Activated CD8-positive, alpha-beta memory T cell treated with anti-CD3 and anti-CD28 coated beads, Interleukin-2, amount 50 U/mL, for 4 hours (primary cell): ENCODE measurements around the gene DLG2.

Experiments
- DNase-seq: peaks from one replicate; pipeline ENCODE4 v3.0.0-alpha.2; 2020

Gene DLG2

DNA sequence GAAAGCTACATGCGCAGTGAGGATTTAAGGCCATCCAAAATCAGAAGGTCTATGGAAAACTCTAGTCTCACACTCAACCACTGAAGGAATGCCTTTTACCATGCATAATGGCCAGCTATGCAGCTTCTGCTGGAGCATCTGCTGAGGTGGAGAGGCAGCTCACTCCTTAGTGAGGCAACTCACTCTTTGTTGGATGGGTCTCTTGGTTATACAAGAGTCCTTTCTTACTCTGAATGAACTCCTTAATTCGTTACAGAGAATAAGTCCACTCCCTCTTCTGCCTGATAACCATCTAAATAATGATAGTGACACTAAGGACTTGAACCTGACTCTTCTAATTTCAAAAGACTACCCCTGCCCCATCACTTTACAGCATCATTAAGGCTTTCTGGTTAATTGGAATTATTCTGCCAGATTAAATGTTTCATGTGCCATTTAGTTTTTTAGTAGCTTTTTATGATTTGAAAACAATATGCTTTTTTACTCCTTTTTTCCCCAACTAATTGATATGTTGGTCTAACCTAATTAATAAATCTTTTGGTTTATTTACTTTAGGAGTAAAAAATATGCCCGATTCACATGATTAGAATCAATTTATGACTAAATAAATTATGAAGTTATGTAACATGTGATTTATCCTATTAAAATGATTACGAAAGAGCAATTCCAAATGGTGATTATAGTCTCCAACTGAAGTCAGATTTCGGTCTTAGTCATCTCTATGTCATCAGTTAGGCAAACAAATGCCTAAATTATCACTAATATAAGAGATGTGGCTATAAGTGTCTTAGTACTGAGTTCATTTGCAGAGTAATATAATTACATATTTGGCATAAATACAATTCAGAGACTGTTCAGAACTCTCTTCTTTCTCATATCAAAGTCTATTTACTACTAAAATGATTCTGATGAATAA lies 2054.3 kb downstream of the DLG2 start:
- DNase-seq: no peak

DNA sequence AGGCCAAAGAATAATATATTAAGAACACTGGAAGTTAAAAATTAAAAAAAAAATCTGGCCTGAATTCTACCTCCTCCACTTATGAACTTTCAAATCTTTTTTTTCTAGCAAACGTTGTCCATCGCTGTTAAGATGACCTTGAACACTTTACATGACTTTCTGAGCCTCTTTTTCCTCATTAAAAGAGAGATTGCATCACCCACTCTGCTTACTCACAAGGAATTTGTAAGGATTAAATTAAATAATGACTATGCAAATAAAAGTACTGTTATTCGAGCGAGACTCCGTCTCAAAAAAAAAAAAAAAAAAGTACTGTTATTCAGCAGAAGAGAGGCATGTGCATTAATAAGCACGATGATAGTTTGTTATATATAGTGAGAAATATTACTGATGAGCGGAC lies 2055.8 kb downstream of the DLG2 start:
- no peak for DNase-seq

DNA sequence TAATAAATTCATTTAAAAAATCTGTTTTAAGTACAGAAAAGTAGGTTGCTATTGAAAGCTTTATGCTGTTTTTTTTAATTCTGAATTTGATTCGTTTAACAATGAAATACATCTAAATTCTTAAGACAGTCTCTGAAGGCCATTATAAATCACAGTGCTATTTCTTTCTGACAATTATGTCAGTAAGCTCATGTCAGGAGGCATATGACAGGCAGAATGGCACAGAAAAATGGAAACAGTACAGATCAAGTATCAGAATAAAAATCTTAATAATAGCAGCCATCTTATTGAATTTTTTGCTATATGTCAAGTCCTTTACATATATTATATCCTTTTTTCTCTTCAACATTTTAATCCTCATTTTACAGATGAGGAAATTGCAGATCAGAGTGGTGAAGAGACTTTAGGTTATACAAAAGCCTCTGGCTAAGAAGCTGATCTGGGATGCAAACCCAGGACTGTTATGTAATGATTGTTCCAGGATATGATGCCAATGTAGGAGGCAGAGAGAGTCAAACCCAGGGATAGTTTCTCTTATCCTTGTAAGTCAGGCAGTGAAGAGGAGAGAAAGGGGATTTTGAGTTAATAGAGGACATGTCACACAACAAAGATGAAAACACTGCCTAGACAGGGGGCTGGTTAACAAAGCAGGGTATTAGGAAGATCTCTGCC lies 2057.9 kb downstream of the DLG2 start:
- no peak for DNase-seq

- no peak for DNase-seq
Observed at GRCh38 chr11:83568516-83568915, 2058.6 kb downstream of the DLG2 start.

DNA sequence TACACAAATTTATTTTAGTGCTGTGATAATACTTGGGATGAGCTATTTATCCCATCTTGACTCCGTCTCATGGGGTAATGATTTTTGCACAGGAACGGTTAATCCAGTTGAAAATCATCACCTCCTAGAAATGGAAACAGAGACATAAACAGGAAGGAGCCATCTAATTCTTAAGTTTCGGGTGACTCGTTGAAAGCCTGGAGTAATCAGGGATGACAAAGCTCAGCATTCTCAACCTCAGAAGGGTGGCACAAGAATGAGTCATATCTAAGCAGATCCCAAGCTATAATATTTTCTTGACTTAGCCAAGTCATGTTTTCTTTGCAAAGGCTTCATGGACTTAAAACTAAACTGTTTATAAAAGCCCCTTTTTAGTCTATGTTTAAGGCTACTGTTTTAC lies 2060.2 kb downstream of the DLG2 start:
- no peak for DNase-seq

GRCh38 chr11:83564870-83565269 lies 2062.3 kb downstream of the DLG2 start:
- no peak for DNase-seq

DNA sequence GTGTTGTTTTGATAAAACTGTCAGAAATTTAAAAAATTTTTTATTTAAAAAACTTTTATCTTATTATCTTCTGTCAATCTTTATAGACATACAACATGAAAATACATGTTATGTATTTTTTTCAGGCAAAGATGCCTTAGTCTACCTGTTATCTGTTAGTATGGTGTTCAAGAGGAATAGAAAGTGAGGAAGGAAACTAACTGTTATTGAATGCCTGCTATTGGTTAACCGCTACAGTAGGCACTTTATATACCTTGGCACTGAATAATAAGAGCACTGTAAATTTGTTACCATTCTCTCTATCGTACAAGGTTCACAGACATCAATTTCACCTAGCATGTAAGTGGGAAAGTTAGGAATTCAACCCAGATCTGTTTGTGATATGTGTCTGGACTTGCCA lies 2068.9 kb downstream of the DLG2 start:
- no peak for DNase-seq

GRCh38 chr11:83557653-83558052 lies 2069.5 kb downstream of the DLG2 start:
- DNase-seq: no peak

DNA sequence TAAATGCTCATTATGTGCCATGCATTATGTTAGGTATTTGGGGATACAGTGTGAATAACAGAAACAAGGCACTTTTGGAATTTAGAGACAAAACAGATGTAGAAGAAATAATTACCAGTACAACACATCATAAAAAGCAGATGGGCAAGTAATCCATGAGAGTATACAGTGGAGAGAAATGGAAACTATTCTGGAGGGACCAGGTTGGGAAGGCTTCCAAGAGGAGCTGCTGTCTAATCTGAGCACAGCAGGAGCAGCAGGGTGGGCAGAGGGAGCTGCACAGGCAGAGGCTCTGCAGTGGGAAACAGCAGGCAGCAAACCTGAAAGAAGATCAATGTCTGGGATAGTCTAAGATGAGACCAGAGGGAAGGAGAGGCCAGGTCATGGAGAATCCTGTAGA lies 2072.3 kb downstream of the DLG2 start:
- no peak for DNase-seq

DNA sequence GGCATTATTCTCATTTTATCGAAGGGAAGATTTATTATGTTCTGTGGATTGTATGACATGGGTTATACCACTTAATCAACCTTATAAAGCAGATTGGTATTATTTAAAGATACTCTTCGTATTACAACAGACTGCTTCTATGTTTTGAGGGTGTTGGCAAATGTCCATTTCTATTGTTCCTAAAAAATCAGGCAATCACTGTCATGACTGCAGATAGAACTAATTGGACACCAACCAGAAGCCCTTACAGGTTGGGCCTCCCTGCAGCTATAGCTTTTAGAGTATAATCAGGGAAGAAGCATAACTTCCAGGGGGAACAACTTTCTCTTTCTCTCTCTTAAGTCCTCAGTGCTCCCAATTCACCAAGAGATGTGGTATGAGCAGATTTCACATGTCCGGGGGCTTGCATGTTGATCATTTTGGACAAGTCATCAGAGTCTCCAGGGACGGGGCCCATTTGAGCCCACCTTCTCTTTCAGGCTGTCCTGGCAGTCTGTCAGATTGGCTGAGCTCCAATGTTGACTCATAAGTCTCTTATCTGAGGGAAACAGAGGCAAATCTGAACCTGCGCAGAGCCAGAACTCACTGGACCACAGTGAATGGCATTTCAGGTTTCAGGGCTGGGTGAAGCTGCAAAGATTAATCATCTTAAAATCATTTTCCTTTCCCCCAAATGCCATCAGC lies 2077.0 kb downstream of the DLG2 start:
- no peak for DNase-seq

DNA sequence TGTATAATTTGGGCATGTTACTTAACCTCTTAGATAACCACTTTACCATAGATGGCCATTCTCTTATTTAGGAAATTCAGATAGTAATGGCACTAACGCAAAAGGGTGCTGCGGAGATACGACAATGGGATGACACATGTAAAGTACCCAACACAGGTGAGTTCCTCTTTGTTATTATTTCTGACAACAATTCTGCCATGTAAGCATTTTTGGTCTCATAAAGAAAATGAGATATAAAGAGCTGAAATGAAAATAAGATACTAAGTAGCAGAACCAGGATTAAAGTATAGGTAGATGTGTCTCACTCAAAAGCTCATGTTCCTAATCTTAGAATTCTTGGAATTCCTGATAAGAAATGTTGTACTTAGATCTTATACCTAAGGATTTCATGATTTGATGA lies 2080.8 kb downstream of the DLG2 start:
- DNase-seq: no peak

DNA sequence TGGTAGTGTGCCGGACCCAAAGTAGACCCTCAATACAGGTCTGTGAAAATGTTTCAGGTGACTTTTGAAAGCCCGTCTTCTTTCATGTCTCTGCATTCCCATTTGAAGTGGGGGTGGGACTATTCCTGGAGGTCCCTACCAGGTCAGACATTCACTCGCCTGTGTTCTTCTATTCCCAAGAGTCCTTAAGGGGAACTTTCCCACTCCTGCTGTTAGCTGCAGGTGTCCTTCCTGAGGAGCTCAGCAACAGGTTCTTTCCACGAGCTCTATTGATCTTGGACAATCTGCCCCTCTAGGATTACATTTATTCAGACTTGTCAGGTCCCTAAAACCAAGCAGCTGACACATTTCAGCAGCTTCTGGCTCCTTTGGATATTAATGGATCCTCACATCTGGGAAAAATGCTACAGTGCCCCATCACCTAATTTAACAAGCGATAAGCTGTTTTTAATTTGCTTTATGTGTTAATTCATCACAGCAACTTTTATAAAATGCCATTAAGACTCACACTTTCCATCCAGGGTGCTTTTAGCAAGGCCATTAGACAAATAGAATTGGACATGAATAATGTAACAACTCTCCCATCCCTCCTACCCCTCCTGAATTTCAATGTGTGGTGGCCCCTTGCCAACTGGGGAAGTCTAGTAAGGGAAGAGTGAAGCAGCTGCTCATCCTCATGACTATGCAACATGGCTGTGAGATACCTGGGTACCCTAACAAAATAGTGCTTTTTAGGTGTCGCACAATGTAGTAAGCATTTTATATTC lies 2081.5 kb downstream of the DLG2 start:
- no peak for DNase-seq

DNA sequence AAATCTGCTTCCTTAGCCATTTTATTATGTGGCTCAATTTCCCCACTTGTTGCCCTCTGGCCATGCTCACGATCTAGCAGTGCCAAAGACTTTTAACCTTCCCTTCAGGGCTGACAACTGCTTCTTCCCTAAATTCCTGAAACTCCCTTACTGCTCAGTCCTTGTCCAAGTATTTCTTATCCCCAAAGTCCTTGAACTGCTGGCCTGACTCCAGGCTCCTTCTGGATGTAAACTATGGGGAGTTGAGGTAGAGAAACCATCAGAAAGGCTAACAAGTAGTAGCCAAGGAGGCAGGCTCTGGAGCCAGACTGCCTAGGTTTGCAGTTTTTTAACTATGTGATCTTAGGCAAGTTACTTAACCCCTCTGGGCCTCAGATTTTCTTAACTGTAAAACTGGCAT lies 2082.3 kb downstream of the DLG2 start:
- no peak for DNase-seq

GRCh38 chr11:83543706-83544439 lies 2083.3 kb downstream of the DLG2 start:
- no peak for DNase-seq

- DNase-seq: no peak
Observed at GRCh38 chr11:83542861-83543260, 2084.3 kb downstream of the DLG2 start.

DNA sequence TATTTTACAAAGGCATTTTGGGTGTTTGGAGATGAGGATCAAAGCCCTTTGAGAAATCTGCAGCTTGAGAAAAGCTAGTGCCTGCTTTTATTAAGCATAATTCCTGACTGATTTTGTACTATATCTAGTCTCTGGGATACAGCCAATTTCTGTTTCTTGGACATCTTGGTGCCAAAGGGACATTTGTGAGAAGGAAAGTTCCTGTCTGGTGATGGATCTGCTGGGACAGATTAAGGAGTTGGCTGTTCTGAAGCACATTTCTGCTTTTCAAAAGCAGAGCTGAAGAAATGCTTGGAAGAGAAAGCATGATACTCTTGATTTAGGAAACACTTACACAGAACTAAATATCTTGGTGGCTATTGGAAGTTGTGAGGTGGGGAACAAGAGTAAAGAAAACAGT lies 2086.4 kb downstream of the DLG2 start:
- no peak for DNase-seq

- DNase-seq: no peak
Observed at GRCh38 chr11:83540112-83540675, 2086.9 kb downstream of the DLG2 start.

DNA sequence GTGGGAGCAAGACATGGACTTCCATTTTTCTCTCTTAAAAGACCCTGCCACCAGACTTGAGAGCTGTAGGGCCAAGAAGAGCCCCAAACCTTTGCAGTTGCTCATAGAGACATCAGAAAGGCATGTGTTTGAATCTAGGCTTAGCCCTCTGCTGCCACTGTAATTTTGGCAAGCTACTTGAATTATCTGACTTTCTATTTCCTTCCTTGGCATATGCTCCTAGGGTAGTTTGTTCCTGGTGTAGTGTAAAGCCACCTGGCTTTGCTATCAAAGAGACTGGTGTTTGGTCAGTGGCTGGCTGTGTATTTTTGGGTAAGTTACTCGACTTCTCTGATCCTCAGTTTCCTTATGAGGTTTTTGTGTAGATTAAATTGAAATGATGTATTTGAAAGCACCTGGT lies 2088.9 kb downstream of the DLG2 start:
- no peak for DNase-seq

- no peak for DNase-seq
Observed at GRCh38 chr11:83537131-83537610, 2090.0 kb downstream of the DLG2 start.

- no peak for DNase-seq
Observed at GRCh38 chr11:83533166-83533565, 2094.0 kb downstream of the DLG2 start.

DNA sequence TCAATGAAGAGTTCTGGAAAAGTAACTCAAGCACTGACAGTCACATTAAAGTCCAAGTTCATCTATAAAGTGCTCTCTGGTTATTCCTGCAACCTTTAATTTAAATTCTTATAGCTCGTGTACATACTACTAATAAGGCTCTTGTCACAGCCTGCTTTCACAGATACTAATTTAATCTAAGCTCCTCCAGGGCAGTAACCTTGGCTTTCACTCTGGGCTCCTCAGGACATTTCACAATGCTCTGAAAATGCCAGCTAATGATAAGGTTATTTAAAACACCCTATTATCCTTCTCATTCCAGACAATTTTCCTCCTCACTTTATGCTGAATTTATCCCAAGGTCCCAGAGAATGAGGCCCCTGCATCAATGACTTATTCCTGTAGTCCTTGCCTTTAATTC lies 2098.3 kb downstream of the DLG2 start:
- DNase-seq: no peak

- no peak for DNase-seq
Observed at GRCh38 chr11:83528225-83528624, 2098.9 kb downstream of the DLG2 start.
